Stimulated activated CD4-positive, alpha-beta T cell treated with anti-CD3 and anti-CD28 coated beads, Interleukin-1b, Interleukin-23, amount 100 ng/mL, for 1 hour (primary cell): Measurements from ENCODE around the gene ERI3.

Source experiments
- DNase-seq, 2 donors: peaks; one replicate each; pipeline ENCODE4 v3.0.0-alpha.2; 2020; ENCODE audit warnings: low read depth in 2 of 2

The ERI3 gene

GRCh38 chr1:44316231-44316759, 38.8 kb downstream of the ERI3 start:
- DNase-seq: no peak

DNA sequence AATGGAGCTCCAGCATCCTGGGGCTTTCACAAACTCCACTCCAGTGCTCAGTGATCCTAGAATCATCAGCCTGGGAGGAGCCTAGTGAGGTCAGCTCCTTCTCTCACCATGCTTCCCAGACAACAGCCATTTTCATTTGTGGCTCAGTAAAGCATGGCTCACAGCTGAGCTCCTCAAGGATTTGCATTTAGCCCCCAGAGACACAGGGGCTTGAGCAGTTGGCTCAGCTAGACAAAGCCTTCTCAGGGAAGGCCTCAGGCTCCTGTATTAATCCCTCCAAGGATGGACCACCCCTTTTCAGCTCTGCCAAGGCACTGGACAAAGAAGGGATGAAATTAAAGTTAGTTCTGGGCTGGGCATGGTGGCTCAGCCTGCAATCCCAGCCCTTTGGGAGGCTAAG, 39.5 kb downstream of the ERI3 start:
- no peak for DNase-seq

- no peak for DNase-seq
Measured at GRCh38 chr1:44314452-44314851, 40.6 kb downstream of the ERI3 start.

DNA sequence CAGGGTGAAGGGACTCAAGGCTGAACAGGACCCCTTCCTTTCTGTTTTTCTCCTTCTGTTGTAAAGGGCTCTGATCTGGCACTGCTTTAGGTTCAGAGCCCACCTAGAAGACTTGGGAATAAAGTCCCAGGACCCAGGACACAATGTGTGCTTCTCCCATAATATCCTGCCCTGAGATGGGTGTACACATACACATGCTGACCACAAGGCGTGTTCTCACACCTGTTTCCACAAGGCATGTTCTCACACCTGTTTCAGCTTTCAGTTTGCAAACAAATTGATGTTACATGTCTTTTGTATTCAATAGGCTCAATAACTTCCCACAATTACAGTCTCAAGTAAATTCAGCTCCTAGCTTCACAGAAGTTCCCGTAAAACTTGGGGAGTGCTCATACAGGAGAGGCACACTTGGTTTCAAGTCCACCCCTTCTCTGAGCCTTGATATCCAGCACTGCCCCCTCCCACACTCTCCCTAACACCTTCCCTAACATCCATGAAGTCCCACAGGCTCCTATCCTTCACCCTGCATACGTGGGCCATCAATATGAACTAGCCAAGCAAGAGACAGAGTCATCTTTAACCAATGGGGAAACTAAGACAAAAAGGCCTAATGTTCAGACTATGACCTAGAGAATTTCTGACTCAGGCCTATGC, 41.7 kb downstream of the ERI3 start:
- no peak for DNase-seq

DNA sequence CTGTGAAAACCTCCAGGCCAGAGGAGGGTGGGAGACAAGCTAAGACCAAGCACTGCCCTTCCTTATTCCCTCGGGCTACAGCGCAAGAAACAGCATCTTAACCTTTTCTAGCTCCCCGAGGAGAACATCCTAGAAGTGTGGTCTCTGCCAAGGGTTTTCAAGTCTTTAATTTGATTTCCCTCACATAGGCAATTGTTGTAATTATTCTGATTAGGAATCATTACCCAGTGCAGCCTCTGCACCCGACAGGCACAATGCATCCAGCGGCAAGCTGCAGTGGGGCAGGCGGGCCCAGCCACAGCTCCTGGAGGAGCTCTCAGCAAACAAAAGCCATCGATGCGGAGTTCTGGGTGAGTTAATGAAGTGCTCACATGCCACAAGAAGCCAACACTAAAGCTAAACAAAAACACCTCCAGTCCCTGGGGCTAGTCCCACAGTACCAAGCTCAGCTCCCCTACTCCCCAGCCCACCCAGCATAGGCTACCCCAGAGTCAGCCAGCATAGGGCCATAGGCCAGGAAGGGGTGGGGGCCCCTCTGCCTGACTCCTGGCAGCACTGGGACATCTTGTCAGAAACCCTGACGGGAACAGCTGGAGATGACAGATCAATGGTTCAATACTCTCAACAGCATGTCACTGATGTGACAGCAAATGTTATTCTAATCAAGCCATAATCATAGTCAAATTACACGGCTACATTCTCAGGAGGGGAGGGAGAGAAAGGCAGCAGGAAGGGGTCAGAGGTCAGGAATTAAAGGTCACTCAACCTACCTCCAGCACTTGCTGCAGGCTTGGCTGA, 42.5 kb downstream of the ERI3 start:
- DNase-seq: no peak

DNA sequence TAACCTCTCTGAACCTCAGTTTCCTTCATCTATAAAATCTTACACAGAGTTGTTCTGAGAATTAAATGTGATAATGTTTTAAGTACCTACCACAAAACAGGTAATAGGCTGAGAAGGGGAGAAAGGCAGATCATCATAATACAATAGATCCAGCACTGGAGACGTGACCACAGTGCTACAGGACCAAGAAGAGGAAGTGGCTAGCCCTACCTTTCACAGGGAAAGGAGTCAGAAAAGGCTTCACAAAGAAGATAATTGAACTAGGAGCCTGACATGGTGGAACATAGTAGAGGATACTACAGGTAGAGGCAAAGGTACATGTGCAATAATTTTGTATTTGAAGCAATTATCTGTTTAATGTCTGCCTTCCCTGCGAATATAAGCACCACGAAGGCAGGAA, 45.1 kb downstream of the ERI3 start:
- no peak for DNase-seq

GRCh38 chr1:44305962-44306422, 49.1 kb downstream of the ERI3 start:
- no peak for DNase-seq

- DNase-seq: no peak
Measured at GRCh38 chr1:44303532-44303931, 51.5 kb downstream of the ERI3 start.

DNA sequence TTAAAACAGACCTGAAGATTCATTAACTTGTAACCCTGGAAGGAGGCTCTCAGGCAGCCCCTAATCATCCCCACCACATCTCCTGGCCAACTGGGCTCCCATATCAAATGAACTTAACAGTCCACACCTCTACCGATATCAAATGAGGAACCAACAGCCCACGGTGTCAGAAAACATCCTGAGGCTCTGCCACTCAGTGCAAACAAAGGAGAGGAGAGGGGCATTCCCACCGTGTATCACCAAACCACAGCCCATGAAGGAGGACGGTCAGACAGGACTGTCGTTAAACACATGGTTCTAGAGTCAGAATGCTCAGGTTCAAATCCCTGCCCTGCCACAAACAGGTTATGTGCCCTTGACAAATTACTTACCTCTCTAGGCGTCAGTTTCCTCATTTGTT, 52.5 kb downstream of the ERI3 start:
- DNase-seq: no peak

- no peak for DNase-seq
Measured at GRCh38 chr1:44301442-44301841, 53.6 kb downstream of the ERI3 start.

DNA sequence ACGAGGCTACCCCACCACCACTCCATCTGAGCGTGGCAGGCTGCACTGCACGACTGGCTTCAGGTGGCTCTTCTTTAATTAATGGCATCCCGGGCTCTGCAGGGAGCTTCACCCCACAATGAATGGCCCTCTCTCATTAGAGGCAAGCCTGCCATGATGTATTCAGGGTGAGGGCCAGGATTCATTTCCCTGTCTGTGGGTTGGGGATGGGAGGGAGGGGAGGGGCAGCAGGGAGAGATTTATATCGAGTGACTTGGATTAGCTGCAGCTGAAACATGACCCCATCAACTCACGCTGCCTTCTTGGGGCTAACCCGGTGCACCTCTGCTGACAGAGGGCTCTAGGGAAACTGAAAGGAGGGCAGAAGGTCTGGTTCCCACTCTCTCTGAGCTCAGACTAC, 54.2 kb downstream of the ERI3 start:
- DNase-seq: no peak

GRCh38 chr1:44297695-44298400, 57.2 kb downstream of the ERI3 start:
- DNase-seq: no peak

- no peak for DNase-seq
Measured at GRCh38 chr1:44296806-44297205, 58.3 kb downstream of the ERI3 start.

DNA sequence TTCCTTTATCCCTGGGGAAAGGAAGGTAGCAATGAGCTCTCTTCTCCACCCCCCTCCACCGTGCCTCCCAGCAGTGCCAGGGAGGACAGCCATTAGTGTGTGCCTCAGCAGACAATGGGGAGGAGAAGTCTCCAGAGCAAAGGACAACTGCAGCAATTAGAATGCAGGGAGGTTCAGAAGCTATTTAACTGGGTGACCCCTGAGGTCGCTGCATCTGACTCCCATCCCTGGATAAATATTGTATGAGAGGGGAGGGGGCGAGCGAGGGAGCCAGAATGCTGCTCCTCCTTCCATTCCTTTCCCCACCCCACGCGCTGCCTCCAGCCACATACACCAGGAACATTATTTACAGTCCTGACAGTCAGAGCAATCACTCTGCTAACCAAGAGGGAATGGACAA, 59.0 kb downstream of the ERI3 start:
- no peak for DNase-seq

DNA sequence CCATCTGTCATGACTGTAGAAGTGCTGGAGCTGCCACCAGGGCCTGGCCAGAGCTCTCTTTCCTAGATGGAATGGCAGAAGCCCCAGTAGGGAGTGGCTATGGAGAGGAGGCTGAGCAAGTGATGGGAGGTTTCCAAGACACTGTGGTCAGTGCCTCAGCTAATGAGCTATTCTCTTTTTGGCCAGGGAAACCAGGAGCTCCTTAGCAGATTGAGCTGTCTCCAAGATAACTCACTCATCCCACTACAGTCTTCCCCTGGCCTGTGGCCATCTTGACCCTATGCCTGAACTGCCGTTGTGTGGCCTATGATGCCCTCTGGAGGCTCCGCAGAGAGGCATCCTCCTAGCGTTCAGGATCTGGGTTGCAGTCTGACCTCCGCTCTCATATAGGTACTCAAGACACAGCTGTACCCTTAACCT, 60.5 kb downstream of the ERI3 start:
- DNase-seq: no peak

DNA sequence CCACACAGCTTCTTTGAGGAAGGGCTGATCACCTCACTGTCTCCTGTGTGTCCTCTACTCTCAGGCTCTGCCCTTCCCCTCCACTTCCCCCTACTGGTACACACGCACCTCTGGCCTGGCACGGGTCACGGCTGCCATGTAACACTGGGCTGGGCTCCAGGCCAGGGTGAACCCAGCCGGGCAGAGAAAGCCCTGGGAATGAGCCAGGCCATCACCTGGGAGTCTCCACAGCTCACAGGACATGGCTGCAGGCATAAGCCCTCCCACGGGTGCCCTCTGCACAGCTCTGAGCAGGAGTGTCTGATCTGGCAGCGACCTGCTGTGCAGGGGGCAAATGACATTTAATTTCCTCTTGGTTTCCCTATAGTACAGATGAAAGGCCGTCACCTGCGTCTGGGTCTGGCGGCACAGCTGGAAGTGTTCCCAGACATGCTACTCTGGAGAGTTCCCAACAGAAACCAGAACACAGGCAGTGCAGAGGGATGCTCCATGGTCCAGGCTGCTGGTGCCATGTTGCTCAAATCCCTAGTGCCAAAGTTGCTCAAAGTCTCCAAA, 61.2 kb downstream of the ERI3 start:
- DNase-seq: no peak

- no peak for DNase-seq
Measured at GRCh38 chr1:44292651-44293050, 62.4 kb downstream of the ERI3 start.

DNA sequence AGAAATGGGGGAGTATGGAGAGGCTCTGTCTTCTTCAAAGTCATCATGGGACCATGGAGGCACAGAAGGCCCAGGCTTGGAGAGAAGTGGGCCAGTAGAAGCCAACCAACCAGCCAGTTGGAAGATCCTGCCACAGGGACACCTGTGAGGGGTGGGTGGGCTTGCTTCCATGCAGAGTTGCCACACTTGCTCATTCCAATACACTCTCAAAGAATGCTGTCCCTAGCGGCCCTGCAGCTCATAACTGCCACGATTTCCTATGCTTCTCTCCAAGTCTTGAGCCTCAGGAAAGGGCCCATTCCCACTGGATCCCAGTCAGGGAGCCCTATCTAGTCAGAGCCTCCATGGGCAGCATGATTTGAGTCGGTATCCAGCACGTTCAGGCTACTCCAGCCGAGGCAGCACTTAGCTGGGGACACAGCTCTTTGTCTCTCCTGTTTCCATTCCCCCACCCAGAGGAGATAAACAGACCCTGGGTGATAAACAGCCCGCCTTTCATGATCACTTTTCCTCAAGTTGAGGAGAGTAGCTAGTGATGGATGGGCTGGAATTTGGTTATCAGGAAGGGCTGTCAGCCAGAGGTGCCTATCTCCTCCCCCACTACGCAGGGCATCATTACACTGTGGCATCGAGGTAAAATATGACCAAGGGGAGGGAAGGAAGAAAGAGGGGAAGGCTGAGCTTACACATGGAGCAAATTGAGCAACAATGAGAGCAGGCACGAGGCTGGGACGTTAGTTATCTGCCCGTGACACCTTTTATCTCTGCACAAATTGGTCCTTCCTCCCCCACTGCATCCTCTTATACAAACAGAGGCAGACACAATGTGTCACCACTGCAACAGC, 64.6 kb downstream of the ERI3 start:
- DNase-seq: no peak

GRCh38 chr1:44289530-44289929, 65.5 kb downstream of the ERI3 start:
- no peak for DNase-seq

- no peak for DNase-seq
Measured at GRCh38 chr1:44288883-44289282, 66.2 kb downstream of the ERI3 start.

DNA sequence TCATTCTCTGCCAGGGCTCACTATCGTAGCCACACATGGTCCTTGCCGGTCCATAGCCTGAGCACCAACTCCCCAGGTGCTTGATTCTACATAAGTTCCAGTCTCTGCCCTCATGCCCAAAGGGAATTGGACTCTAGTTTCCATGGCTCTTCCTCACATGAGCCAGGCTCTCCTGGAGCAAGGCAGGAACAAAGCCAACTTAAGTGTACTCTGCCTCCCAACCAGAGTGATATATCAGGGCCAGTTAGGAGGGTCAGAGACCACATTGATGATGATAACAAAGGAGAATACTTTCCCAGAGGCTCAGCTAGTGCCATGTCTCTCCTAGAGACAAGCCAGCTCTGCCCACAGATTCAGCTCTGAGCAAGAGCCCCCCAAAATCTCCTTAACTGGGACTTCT, 70.9 kb downstream of the ERI3 start:
- DNase-seq: no peak
